ENCODE results near the gene CPED1.

Gene CPED1

DNA sequence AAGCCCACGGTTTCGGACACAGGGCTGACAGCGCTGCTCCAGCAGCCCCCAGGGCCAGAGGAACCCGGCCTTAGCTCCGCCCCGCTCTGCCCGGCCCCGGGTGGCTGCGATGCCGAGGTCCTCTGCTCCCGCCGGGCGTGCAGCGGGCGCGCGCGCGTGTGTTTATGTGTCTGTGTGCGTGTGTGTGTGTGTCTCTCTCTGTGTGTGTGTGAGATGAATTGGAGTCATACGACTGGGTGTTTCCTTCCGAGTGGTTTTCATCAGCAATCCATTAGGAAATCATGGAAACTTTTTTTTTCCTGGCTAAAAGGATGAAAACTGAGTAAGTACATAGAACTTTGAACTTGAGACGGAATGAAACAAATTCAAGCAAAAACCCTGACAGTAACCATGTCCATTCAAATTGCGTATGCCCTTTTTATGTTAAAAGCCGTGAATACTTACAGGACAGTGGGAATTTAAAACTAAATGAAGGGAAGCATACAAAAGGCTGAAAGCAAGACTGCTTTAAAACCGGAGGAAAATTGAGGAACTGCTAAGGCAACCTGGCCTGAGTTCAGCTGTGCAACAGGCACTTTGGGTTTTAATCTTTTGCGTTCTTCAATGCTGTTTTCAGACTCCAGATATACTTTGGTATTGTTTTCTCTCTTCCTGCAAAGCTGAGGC is at the start of gene CPED1:
Gene CPED1 (plus strand): TSS at position 121 of the 666 bp plus-strand sequence. CDS start 911 bp downstream, outside the sequence.
- peak in 43 of 56 donors; percentile 4 to 59 (median 29) for DNase-seq

GRCh38 chr7:120939345-120939744 is 49.2 kb upstream of the CPED1 start:
- no peak for DNase-seq

DNA sequence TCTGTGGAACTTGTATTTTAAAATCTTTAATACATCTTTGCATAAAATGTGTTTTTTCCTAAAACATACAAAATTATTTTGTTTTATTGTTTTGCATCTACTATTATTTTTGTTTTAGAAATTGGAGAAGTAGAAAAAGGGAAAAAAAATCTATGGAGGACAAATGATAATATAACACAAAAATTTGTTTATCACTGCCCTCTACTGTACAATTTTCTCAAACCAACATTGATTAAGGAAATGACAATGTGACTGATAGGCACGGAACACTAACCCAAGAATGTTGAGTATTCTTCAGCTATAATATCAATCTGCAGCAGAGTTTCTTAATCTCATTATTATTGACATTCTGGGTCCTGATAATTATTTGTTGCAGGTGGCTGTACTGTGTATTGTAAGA is 47.4 kb upstream of the CPED1 start:
- no peak for DNase-seq

- no peak for DNase-seq
These were observed 46.7 kb upstream of the CPED1 start for GRCh38 chr7:120941856-120942255.

DNA sequence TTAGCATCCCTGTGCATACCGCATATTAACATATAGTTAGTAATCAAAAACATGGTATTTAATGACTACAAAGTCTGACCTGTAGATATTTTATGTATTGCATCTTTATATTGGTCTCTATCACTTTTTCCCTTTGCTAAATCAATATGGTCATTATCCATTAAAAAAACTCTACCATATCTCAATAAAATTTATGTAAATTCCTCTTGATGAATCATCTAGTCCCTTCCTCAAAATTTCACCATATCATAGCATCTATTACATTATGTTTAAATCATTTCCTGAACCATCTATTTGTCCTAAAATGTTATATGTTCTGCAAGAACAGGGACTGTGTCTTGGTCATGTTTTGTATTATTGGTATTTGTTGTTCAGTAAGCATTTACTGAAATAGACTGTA is 45.6 kb upstream of the CPED1 start:
- DNase-seq, result no peak

DNA sequence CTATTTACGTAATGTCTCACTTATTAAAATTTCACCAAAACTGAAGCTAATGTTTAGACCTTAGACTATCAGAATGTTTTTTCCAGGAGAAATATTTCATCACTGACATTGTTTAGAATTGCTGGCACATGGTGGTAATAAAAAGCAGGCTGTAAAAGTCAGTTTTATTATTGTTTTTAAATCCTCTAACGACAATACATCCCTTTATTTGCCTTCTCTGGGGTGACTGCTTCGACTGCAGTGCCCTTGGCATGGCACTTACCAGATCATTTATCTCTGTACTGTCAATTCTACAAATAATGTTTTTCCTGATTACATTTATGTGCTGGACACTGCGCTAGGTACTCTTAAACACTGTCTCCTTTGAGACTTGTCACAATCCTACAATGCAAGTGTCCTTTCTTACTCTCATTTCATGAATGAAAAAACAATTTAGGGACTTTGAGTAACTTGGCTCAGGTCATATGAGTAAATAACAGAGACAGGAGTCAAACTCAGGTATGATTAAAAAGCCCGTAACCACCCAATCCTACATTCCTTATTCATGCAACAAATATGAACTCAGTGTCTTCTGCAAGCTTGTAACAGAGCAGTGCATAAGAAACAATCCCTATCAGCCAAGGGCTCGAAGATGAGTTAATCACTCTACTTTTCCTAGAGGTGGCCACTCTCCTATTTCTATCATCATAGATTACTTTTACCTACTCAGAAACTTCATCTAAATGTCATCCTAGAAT is 43.5 kb upstream of the CPED1 start:
- DNase-seq, result no peak

DNA sequence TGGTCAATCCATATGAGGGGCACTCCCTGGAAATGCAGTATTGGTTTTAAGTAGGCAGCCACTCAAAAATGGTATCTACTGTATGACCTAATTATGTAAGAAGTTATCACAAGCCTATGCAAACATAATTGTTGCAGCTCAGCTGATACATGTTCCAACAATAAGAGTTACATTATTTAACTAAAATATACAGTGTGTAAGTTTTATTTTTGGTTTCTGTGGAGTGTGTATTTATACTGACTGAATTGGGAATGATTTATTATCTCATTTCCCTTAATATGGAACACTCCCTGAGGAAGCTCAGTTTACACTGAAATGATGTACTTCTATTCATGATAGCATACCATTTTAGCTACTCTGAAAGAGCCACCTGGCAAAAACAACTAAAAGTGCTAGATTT is 40.5 kb upstream of the CPED1 start:
- DNase-seq, result no peak

GRCh38 chr7:120949393-120949911 is 39.1 kb upstream of the CPED1 start:
- no peak for DNase-seq

- DNase-seq, result peak in 1 of 56 donors; percentile 1
These were observed 38.4 kb upstream of the CPED1 start for GRCh38 chr7:120949998-120950538.

DNA sequence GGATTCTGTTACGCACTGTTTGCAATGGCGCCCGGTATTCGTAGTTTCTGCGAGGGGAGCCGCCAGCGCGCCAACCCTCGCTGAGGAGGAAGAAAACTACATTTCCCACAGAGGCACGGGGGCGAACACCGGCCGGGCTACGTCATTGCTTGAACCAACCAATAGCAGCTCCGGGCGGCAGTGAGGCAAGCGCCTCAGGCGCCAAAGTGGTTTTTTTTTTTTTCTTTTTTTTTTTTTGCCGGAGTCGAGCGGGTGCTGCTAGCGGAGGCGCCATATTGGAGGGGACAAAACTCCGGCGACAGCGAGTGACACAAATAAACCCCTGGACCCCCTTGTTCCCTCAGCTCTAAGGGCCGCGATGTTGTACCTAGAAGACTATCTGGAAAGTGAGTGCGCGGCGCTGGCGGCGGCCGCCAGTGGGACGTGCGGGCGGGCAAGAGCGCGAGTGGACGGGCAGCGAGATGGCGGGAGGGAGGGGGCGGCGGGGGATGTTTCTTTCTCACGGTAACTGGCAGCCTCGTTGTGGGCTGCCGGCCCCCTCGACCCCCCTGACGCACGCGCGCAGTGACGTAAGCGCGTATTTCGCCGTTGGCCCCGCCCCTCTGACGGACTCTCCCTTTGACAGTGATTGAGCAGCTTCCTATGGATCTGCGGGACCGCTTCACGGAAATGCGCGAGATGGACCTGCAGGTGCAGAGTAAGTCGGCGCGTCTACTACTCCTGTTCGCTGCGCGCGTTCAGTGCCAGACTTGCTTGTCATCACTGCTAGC is 37.8 kb upstream of the CPED1 start, which contains the start of gene ING3:
Gene ING3 (plus strand): TSS at position 239 of the 770 bp plus-strand sequence. CDS start 120 bp downstream, at position 359.
- DNase-seq, result peak; percentile 81 to 99 (median 97)

DNA sequence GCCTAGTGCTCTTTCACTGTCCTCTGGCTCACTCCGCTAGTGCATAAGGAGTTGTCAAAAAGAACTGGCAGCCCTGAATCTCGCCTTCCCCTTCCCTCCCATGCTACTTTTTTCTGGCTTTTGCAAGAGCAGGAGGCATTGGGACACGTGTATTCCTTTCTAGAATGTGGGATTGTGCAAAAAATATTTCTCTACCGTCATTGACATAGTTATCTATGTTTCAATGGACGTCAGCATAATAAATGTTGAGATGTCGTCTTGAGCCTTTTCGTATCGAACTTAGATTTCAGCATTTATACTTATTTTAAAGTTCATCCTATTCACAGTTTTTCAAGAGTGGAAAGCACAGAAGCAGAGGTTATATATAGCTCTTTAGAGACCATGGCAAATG is 37.2 kb upstream of the CPED1 start:
- DNase-seq, result no peak

- DNase-seq, result no peak
These were observed 36.7 kb upstream of the CPED1 start for GRCh38 chr7:120951826-120952225.

GRCh38 chr7:120955577-120956149 is 32.8 kb upstream of the CPED1 start:
- DNase-seq, result no peak

- no peak for DNase-seq
These were observed 28.5 kb upstream of the CPED1 start for GRCh38 chr7:120959929-120960484.

- DNase-seq, result no peak
These were observed 27.8 kb upstream of the CPED1 start for GRCh38 chr7:120960714-120961113.

DNA sequence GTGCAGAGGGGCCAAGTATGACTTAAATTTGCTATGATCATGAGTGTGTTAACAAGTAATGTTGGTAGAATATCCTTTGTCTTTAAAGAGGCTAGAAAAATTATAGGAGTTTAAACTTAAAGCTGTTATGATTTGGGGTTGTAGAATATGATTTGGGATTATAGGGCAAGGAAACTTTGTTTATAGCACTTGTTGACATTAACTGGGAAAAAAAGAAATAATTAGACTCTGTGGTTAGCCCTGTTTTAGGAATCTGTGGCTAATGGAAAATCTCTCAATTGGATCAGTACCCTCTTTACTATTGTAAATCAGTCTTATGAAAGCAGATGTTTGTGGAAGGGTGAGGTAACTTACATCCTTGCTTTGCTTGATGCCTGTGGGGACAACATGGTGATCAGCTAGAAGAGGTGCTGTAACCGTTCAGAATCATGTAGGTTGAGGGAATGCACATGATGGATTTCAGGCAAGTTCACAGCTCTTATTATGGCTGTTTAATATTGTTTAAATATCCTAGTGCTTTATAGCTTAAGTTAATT is 26.8 kb upstream of the CPED1 start:
- DNase-seq, result no peak

DNA sequence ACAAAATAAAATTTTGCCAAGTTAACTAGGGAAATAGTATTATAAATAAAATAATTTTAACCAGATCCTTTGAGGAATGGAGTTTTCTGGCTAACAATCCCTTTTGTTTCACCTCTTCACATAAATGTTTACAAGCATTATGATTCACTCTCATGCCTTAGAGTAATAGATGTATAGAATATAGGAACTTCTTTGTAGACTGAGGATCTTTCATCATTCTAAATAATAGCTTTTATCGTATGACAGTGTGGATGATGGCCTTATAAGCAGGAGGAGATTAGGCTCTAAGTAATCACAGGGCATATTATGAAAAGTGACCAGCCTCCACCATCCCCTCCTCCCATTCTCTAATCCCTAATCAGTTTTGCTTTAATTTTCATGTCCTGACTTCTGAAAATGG is 24.4 kb upstream of the CPED1 start:
- no peak for DNase-seq

- DNase-seq, result no peak
These were observed 21.6 kb upstream of the CPED1 start for GRCh38 chr7:120966961-120967360.

GRCh38 chr7:120973849-120974248 is 14.7 kb upstream of the CPED1 start:
- DNase-seq, result no peak

GRCh38 chr7:120979765-120980499 is 8.6 kb upstream of the CPED1 start:
- DNase-seq, result no peak

Measured in nucleus accumbens (tissue), 56 donors.